Superior temporal gyrus (tissue), 1 donor: Measurements from ENCODE around the gene GZF1.
A peak's percentile ranks its signal among the peaks of the same experiment; 100 is the strongest.

Experiments used
- DNase-seq: peaks from one replicate; pipeline ENCODE4 v3.0.0-alpha.2; 2016; ENCODE audit errors: extremely low spot score

GZF1 gene

DNA sequence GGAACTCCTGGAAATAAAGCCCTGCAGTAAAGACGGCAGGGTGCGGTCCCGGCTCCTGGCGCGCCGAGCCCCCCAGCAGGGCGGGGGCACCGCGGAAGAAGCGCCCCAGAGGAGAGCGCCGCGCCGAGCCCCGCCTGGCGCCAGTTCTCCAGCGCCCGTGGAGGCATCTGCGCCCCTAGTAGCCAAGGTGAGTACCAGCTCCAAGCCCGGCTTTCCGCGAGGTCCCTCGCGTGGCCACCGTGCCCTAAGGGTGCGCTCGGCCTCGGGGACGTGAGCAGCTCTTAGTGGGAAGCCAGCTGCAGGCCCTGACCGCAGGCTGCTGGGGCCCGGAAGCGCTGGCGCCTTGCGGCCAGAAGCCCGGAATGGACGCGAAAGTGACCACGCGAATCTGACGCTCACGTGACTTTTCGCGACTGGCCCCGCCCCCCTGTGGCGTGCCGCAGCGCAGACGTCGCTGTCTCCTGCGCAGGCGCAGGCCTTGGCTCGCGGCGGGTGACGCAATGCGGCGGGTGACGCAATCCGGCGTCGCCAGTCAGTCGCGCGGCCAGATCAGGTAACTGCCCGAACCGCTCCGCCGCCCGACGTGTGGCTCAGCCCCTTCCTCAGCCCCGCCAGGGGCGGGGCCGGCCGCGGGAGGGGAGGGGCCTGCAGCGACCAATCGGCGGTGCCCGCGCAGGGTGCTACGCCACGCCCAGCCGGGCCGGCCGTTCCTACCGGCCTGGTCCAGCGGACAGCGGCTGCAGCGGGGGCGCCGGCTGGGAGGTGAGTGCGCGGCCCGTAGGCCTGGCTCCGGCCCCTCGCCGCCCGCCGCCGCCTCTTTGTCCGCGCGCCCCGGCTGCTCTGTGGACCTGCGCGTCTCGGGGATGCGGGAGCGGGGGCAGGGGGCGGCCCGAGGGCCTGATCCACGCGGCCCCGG lies at the start of gene GZF1:
Gene GZF1, plus strand, starts transcription at position 707 of the 916 bp plus-strand sequence. CDS start 2,202 bp downstream, outside the sequence.
- DNase-seq = peak; percentile 98

- no peak for DNase-seq
These were observed 48.7 kb upstream of the GZF1 start for GRCh38 chr20:23313271-23313670.

DNA sequence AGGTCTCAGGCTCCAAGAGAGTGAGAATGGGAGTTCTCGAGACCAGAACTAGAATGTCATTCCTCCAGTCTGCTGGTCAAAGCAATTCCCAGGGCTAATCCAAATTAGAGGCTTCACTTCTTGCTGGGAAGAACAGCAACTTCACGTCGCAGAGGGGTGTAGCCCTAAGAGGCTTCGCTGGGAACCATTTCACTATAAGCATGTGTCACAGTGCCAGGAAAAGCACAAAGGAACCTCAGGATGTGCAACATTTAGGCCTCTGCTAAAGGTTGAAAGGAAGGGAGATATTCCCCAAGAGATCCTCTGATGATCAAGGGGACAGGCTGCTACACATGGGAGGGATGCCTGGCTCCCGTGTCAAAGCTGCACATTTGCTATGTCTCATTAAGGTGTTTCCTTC lies 47.3 kb upstream of the GZF1 start:
- no peak for DNase-seq

DNA sequence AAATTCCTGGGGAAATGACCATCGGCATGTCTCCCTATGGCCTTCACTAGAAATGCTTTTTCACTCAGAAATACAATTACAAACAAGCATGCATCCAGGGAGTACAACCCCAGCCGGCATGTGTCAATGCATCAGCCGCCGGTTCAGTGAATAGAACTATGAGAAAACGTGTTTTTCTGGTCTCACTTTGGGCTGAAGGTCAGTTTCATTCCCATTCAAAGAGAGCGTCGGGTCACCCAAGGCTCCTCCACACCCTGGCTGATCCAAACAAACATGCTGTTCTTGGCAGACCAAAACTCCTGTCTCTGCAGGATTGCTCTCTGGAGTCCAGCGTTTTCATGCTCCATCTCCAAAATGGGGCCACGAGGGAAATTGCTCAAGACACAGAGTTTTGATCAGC lies 46.9 kb upstream of the GZF1 start:
- DNase-seq = no peak

- DNase-seq = no peak
These were observed 45.4 kb upstream of the GZF1 start for GRCh38 chr20:23316626-23317025.

DNA sequence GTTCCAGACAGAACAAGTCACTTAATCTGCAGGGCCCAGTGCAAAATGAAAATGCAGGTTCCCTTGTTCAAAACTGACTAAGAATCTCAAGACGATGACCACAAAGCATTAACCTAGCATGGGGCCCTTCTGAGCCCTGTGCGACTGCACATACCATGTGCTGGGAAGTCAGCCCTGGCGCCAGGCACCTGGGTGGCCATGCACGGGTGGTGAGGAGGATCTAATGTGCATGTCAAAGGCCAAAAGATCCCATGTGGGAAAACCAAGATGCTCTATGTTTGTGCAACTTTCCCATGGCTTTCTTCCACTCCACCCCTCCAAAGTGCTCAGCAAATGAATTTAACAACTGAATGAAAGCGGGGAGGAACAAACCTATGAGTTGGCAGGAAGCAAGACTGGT lies 44.9 kb upstream of the GZF1 start:
- DNase-seq = no peak

GRCh38 chr20:23318347-23318746 lies 43.6 kb upstream of the GZF1 start:
- DNase-seq = no peak

DNA sequence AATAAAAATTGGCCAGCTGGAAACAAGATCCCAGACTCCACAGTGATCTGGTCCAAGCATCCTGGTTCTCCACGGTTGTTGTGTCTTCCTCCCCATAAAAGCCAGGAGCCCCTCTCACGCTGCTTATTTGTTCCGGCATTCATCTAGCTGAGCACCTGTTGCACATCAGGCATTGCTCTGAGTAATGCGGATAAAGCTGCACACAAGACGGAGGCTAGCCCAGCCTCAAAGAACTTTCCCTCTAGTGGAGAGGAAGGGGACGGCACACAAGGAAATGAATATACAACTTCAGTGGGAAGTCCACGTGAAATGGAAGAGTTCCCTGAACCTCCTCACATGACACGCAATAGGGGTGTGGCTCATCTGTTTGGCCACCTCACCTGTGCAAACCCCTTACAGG lies 41.7 kb upstream of the GZF1 start:
- no peak for DNase-seq

DNA sequence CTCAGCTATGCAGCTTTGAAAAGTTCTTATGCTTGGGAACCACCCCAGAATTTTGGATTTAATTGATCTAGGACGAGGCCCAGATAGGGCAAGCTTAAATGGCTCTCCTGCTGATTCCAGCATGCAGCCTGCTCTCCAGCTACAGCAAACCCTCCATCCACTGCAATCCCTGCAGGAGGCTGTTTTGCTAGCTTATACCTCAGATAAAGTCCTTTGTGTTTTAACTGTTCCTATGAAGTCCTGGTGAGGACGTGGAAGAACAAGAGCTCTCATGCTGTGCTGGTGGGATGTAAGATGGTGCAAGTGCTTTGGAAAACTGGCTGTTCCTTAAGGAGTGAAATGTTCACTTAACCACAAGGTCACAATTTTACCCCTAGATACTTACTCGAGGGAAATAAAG lies 36.9 kb upstream of the GZF1 start:
- no peak for DNase-seq

DNA sequence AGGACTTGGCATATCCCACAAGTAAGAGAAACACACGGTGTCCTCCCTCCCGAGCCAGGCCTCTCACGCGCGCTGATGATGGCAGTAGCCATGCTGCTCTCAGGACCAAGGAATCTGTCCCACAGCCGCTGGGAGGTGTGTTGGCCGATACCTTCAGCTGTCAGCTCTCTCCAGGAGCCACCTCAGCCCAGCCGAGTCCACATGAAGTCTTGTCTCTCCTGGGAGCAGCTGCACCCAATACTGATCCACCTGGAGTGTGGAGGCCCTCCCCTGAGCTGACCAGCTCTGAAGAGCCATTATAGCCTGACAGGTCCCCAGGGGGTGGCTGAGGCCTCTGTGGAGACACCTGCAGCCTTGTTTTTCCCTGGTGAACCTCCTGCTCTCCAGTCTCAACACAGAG lies 35.2 kb upstream of the GZF1 start:
- DNase-seq = no peak

DNA sequence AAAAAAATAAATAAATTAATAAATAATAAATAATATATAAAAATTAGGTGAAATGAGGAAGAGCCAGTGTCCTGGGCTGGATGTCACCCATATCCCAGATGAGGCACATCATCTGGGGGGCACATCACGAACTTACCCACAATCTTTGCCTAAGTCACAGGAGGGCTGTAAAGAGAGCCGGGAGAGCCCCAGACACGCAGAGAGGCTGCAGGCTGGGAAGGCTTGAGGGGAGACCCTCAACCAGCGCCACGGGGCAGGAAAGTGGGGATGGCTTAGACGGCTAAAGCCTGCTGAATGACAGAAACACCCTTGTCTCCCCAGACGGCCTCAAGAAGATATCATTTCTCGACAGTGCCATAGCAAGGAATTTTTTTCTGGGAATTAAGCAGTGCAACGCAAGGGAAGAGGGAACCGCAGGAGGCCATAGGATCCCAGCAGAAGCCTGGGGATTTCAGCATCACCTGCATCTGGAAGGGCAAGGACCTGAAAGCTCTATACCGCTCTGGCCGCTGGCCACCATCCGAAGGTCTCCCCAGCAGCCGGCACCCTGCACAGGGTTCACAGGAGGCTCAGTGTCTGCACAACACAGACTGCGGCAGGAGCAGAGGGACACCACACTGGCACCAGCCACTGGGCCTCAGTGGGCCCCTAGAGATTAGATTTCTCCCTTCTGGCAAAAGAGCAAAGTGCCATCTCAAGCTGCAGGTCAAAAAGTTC lies 34.2 kb upstream of the GZF1 start:
- no peak for DNase-seq

DNA sequence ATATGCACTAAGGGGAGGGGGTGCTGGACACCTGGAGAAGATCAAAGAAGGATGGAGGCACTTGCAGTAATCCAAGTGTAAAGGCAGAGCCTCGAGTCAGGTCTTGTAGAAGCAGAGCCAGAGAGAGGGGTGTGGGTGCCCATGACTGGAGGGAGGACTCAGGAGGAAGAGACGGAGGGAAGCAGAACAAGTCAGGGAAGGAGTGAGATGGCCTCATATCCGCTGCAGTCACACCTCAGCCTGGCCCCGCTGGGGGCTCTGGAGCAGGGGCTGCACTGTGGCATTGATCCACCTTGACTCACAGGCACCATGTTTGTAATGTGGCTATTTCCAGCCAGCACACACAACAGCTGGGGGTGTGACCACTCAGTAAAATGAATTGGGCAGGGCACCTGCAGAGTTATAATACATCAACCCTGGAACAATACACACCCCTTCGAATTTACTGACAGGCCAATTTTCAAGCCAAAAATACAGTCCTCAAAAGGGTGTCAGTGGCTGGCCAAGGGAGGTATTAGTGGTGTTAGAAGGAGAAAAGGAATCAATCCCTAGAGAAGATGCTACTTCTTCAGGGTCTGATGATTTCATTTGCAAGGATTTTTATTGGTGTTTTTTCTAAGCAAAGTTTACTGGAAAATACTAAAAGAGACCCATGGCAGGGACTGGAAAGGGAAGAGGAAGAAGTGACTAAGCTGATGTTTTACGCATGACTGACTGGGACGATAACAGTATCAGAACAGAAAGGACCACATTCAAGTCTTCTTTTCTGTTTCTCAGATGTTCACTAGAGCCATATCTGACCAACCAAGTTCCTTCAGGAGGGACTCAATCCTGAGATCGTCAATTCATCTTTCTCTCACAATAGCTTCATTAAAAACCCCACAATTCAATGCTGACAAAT lies 30.3 kb upstream of the GZF1 start:
- no peak for DNase-seq

DNA sequence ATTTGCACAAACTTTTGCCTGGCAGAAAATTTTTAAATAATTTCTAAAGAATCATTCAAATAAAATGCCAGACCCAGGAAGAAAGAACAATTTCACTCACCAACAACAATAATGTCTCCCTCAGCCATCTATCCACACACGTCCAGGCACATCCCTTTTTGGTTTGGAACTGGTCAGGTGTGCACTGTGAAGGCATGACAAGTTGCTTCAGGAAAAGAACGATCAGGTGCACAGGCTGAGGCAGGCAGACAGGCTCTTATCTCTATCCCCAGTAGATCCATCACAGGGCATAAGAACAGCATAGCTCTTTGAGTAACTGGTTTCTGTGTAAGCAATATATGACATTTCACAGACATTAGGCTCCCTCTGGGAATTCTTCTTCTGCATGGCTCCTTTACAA lies 29.5 kb upstream of the GZF1 start:
- DNase-seq = no peak

DNA sequence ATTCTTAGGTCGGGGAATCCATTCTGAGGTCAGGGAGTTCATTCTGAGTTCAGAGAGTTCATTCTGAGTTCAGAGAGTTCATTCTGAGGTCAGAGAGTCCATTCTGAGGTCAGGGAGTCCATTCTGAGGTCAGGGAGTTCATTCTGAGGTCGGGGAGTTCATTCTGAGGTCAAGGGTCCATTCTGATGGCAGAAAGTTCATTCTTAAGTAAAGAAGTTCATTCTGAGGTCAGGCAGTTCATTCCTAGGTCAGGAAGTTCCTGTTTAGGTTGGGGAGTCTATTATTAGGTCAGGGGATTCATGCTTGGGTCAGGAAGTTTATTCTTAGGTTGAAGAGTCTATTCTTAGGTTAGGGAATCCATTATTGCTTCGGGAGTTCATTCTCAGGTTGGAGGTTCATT lies 27.9 kb upstream of the GZF1 start:
- DNase-seq = no peak

GRCh38 chr20:23335521-23335920 lies 26.5 kb upstream of the GZF1 start:
- no peak for DNase-seq

DNA sequence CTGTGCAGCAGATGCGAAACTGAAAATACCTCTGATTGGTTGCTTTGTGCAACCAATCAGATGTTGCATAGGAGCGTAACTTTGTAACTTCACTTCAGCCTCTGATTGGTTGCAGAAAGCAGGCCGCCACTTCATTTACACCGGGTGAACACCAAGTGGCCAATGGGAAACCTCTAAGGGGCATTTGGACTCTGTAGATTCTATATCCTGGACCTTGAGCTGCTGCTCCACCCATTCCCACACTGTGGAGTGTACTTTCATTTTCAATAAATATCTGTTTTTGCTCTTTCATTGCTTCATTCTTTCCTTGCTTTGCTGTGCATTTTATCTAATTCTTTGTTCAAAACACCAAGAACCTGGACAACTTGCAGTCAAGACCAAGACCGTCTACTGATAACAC lies 25.5 kb upstream of the GZF1 start:
- no peak for DNase-seq

GRCh38 chr20:23337312-23337711 lies 24.7 kb upstream of the GZF1 start:
- no peak for DNase-seq

- DNase-seq = no peak
These were observed 22.0 kb upstream of the GZF1 start for GRCh38 chr20:23339986-23340385.

DNA sequence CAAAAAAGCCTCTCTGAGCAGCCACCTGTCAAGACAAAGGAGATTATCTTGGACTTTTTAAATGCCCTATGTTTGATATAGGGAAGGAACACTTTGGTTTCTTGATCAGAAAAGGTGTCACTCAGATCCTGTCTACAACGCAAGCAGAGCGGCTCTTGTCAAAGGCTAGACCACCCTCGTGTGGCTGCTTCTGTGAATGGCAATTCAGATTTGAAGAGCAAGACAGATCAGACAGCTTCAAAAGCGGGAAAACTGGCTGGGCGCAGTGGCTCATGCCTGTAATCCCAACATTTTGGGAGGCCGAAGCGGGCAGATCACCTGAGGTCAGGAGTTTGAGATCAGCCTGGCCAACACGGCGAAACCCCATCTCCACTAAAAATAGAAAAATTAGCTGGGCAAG lies 21.5 kb upstream of the GZF1 start:
- peak; percentile 78 for DNase-seq

GRCh38 chr20:23341073-23341472 lies 20.9 kb upstream of the GZF1 start:
- DNase-seq = no peak

- DNase-seq = no peak
These were observed 18.4 kb upstream of the GZF1 start for GRCh38 chr20:23343590-23343989.

DNA sequence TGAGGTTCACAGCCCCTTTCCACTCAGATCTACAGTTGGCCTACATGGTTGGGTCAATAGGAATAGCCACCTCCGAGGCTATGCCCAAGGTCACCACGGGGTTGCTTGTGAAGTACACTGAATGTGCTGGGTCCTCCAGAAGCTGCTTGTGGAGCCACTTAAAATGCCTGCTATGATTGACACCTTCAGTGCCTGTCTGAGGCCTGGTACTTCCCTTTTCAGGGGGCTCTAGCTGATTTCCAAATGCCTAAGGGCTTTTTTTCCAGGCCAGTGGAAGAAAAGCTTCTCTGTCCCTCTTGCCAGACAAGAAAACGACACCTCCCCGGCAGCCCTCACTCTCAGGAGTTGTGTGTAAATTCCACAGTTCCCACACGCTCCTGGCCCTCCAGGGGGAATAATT lies 17.6 kb upstream of the GZF1 start:
- no peak for DNase-seq
